ENCODE measurements around the gene CRYBB3. TPM values are rescaled to one million over a fixed set of nuclear protein-coding genes. Genes with fewer than 3 reads are reported as not detected.
A peak's percentile ranks its signal among the peaks of the same experiment; 100 is the strongest.

CRYBB3 gene
- total and polyA plus RNA-seq, 2 donors (not counting 3 experiments of a cell fraction or from before 2014, with no cell fraction given): 0.59 to 1.2 TPM

DNA sequence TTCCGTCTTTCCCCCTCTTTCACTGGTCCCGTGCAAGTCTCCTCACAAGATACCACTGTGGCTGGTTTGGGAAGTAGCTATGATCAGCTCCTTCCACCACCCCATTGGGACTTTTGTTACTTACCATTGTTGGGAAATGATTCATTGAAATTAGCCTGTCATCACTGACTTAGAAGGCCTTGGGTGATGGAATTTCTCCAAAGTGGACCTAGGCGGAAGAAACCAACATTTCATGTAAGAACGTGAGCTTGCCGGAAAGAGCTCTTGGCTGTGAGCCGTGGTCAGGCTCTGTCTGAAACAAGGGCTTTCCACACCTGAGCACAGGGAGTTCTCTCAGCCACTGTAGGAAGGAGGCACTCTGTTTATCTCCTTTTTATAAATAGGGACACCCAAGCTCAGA lies 23.5 kb upstream of the CRYBB3 start:
- Histone ChIP-seq H4K20me1 (replicated peaks; ENCODE audit: control insufficient read depth, extremely low read depth, insufficient read depth, low read length) (no peaks in the 10 kb centered on the region), H3K9me1 (replicated peaks; ENCODE audit: control insufficient read depth, extremely low read depth, insufficient read depth, low read length) (no peaks in the 10 kb centered on the region), H3K27me3 (ENCODE audit: control insufficient read depth in 2 of 2, insufficient read depth in 2 of 2, low read length in 2 of 2) (no peaks in the 10 kb centered on the region), H3K79me2 (ENCODE audit: control insufficient read depth, insufficient read depth, low read length) (no peaks in the 10 kb centered on the region), H3K27ac (ENCODE audit: insufficient read depth, low read depth, low read length) (no peak overlapping the region), H3K9me3 (replicated peaks; ENCODE audit: control insufficient read depth, insufficient read depth, low read length) (no peaks in the 10 kb centered on the region), H2AFZ (ENCODE audit: low read depth, low read length) (no peak overlapping the region), H3K9ac (replicated peaks; ENCODE audit: extremely low read depth, insufficient read depth, low read length) (no peak overlapping the region), H3K4me3 (replicated peaks in 1 of 3; ENCODE audit: insufficient read depth in 1 of 3, low read depth in 1 of 3, low read length in 3 of 3) (no peak overlapping the region), H3K36me3 (ENCODE audit: control insufficient read depth in 2 of 2, extremely low read depth in 1 of 2, insufficient read depth in 2 of 2, low read length in 2 of 2) (peaks cover 18 to 36% of the 10 kb centered on the region in 2 experiments), H3K4me1 (ENCODE audit: control insufficient read depth, extremely low read depth, insufficient read depth, low read length) (no peaks in the 10 kb centered on the region), H3K4me2 (ENCODE audit: insufficient read depth, low read length) (no peak overlapping the region)
- dilution Hi-C loops (cut with MboI; ENCODE audit: extremely low pct_ligation_motif_present, low sequenced_read_pairs) (no loop called here), intact Hi-C loops (cut with micrococcal nuclease) (no loop called here)
- peak; percentile 48 for FAIRE-seq
- DNase-seq (ENCODE audit: low read depth, low spot score): no peak
- CTCF ChIA-PET: interaction anchor here (0.9 to 1.9 kb wide), 5 partner anchors 11 to 225 kb away, joined by 3 to 7 read pairs (median 4); no protein-coding TSS in a partner anchor
- BruUV-seq (replicated peaks): no TSS peak
- TF ChIP-seq POLR2AphosphoS5 (IDR thresholded peaks at IDR 0.05; ENCODE audit: insufficient read depth, low read depth, low read length): no peak
- TF ChIP-seq, protein P1, sequence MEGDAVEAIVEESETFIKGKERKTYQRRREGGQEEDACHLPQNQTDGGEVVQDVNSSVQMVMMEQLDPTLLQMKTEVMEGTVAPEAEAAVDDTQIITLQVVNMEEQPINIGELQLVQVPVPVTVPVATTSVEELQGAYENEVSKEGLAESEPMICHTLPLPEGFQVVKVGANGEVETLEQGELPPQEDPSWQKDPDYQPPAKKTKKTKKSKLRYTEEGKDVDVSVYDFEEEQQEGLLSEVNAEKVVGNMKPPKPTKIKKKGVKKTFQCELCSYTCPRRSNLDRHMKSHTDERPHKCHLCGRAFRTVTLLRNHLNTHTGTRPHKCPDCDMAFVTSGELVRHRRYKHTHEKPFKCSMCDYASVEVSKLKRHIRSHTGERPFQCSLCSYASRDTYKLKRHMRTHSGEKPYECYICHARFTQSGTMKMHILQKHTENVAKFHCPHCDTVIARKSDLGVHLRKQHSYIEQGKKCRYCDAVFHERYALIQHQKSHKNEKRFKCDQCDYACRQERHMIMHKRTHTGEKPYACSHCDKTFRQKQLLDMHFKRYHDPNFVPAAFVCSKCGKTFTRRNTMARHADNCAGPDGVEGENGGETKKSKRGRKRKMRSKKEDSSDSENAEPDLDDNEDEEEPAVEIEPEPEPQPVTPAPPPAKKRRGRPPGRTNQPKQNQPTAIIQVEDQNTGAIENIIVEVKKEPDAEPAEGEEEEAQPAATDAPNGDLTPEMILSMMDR (IDR thresholded peaks at IDR 0.05; ENCODE audit: extremely low read depth in 1 of 2, insufficient read depth in 1 of 2, low read depth in 1 of 2, low read length in 2 of 2): no peak
- no peak for TF ChIP-seq EZH2 (IDR thresholded peaks at IDR 0.05; ENCODE audit: borderline replicate concordance, low read depth, low read length, severe bottlenecking)
- TF ChIP-seq GATA2 (IDR thresholded peaks at IDR 0.05; ENCODE audit: insufficient read depth, insufficient read length, low read depth, low read length): no peak
- POLR2A ChIA-PET: no interaction called here

DNA sequence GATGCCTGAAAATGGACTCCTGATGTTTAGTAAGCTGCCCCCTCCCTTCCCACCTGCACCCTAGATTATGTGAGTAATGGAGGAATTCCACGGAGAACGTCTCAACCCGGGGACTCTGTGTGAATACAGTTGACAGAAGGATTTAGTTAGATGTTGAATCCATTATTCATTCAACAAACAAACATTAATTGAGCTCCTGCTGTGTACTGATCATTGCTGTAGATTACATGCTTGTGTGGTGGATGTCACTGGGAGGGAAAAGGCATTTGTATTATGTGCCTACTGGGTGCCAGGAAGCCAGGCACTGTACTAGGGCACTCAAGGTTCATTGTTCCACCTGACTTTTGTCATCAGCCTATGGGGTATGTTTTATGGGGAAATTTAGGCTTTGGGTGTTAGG lies 22.9 kb upstream of the CRYBB3 start:
- Histone ChIP-seq H2AFZ (ENCODE audit: low read depth, low read length) (no peak overlapping the region), H3K9ac (replicated peaks; ENCODE audit: extremely low read depth, insufficient read depth, low read length) (no peak overlapping the region), H3K27me3 (ENCODE audit: control insufficient read depth in 2 of 2, insufficient read depth in 2 of 2, low read length in 2 of 2) (no peaks in the 10 kb centered on the region), H3K4me1 (ENCODE audit: control insufficient read depth, extremely low read depth, insufficient read depth, low read length) (no peaks in the 10 kb centered on the region), H3K4me3 (replicated peaks in 1 of 3; ENCODE audit: insufficient read depth in 1 of 3, low read depth in 1 of 3, low read length in 3 of 3) (no peak overlapping the region), H3K4me2 (ENCODE audit: insufficient read depth, low read length) (no peak overlapping the region), H4K20me1 (replicated peaks; ENCODE audit: control insufficient read depth, extremely low read depth, insufficient read depth, low read length) (no peaks in the 10 kb centered on the region), H3K36me3 (ENCODE audit: control insufficient read depth in 2 of 2, extremely low read depth in 1 of 2, insufficient read depth in 2 of 2, low read length in 2 of 2) (peaks cover 18 to 39% of the 10 kb centered on the region in 2 experiments), H3K9me1 (replicated peaks; ENCODE audit: control insufficient read depth, extremely low read depth, insufficient read depth, low read length) (no peaks in the 10 kb centered on the region), H3K79me2 (ENCODE audit: control insufficient read depth, insufficient read depth, low read length) (no peaks in the 10 kb centered on the region), H3K27ac (ENCODE audit: insufficient read depth, low read depth, low read length) (no peak overlapping the region), H3K9me3 (replicated peaks; ENCODE audit: control insufficient read depth, insufficient read depth, low read length) (no peaks in the 10 kb centered on the region)
- no peak for DNase-seq (ENCODE audit: low read depth, low spot score)
- ChIA-PET POLR2A (no interaction called here), CTCF (interaction anchor here (0.9 to 1.9 kb wide), 5 partner anchors 12 to 225 kb away, joined by 3 to 7 read pairs (median 4); no protein-coding TSS in a partner anchor)
- intact Hi-C loops (cut with micrococcal nuclease) (no loop called here), dilution Hi-C loops (cut with MboI; ENCODE audit: extremely low pct_ligation_motif_present, low sequenced_read_pairs) (no loop called here)
- TF ChIP-seq FOS (IDR thresholded peaks at IDR 0.05; ENCODE audit: borderline replicate concordance, insufficient read depth, low read length) (no peak), MYC (IDR thresholded peaks at IDR 0.05; ENCODE audit: low read depth, low read length) (no peak), EZH2 (IDR thresholded peaks at IDR 0.05; ENCODE audit: borderline replicate concordance, low read depth, low read length, severe bottlenecking) (no peak), GATA2 (IDR thresholded peaks at IDR 0.05; ENCODE audit: insufficient read depth, insufficient read length, low read depth, low read length) (no peak), POLR2AphosphoS5 (IDR thresholded peaks at IDR 0.05; ENCODE audit: insufficient read depth, low read depth, low read length) (no peak), POLR2A (IDR thresholded peaks at IDR 0.05; ENCODE audit: low read depth, low read length) (no peak), JUN (IDR thresholded peaks at IDR 0.05; ENCODE audit: borderline replicate concordance, insufficient read depth, insufficient read length, low read depth) (no peak)
- TF ChIP-seq, protein P1 (IDR thresholded peaks at IDR 0.05; ENCODE audit: extremely low read depth in 1 of 2, insufficient read depth in 1 of 2, low read depth in 1 of 2, low read length in 2 of 2): no peak
- TF ChIP-seq, protein P2, sequence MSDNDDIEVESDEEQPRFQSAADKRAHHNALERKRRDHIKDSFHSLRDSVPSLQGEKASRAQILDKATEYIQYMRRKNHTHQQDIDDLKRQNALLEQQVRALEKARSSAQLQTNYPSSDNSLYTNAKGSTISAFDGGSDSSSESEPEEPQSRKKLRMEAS (IDR thresholded peaks at IDR 0.05; ENCODE audit: insufficient read depth, insufficient read length): no peak
- no peak for FAIRE-seq
- no TSS peak for BruUV-seq (replicated peaks)

Data from endothelial cell of umbilical vein (primary cell).